Stimulated activated CD4-positive, alpha-beta T cell treated with anti-CD3 and anti-CD28 coated beads, Interleukin-15, amount 100 ng/mL, for 48 hours (primary cell): ENCODE results near the gene NOPCHAP1.

Experiments used
- DNase-seq, 2 donors: peaks; one replicate each; pipeline ENCODE4 v3.0.0-alpha.2; 2020; ENCODE audit warnings: low read depth in 2 of 2

Gene NOPCHAP1

GRCh38 chr12:105020241-105020962 is 34.3 kb downstream of the NOPCHAP1 start:
- no peak for DNase-seq

DNA sequence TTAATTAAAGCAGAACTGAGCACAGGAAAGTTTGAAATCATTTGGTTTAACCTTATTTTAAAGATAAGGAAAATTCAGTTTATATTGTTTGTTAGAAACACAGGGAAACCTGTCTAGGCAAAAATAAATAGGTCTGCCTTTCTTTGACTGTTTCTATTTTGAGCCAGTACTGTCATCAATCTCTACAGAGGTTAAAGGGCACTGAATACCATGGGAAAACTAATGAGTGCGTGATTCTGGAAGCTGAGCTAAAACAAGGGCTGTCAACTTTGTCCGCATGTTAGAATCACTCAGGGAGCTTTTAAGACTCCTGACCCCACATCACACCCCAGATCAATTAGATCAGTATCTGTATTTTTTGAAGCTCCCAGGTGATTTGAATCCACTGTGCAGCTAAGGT is 38.8 kb downstream of the NOPCHAP1 start:
- DNase-seq = no peak

GRCh38 chr12:105025890-105026289 is 39.8 kb downstream of the NOPCHAP1 start:
- DNase-seq = no peak

DNA sequence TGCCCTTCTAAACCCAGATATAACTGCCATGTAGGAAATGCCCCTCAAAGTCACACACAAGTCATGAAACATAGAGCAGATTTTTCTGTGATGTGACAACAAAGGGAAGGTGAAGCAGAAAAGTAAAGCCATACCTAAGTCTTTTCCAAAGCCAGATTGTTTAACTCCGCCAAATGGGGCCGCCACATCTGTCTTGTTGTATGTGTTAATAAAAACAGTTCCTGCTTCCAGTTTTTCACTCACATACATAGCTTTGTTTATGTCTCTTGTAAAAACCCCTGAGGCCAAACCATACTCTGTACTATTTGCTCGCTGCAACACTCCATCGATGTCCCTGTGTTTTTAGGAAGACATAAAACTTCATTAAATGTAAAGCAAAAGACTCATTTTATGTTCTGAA is 40.3 kb downstream of the NOPCHAP1 start:
- DNase-seq = no peak

- no peak for DNase-seq
These were observed 45.0 kb downstream of the NOPCHAP1 start for GRCh38 chr12:105030820-105031807.

GRCh38 chr12:105032703-105033357 is 46.7 kb downstream of the NOPCHAP1 start:
- no peak for DNase-seq

DNA sequence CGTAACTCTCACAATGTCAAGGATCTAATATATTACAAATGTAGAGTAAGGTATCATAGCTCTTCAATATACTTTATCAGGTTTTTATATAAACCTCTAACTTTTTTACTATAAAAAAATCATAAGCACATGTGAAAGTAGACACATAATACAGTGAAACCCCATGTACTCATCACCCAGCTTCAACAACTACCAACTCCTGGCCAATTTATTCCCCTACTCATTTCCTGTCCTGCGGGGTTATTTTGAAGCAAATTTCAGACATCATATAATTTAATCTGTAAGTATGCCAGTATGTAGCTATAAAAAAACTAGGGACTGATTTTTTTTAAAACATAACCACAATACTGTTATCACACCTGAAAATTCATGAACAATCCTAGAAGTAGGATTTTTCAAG is 47.7 kb downstream of the NOPCHAP1 start:
- no peak for DNase-seq
